Endothelial cell of umbilical vein (primary cell): ENCODE measurements around the gene FAM216A. TPM values are rescaled to one million over a fixed set of nuclear protein-coding genes. Genes with fewer than 3 reads are reported as not detected.

Source experiments
- BruUV-seq: library from RNA; stranded (reverse); fragments of 400-500 nt; replicated peaks from 2 replicates; lab custom pipeline; 2021; lab: Mats Ljungman, UMichigan
- CTCF ChIA-PET: fragments of 300-600, 350-600 bp; sonication (Branson Sonifier 250); formaldehyde crosslinking; loops from one replicate; lab custom pipeline; 2021; ENCODE audit warnings: antibody characterized with exemption, inconsistent platforms; lab: Charles Lee
- POLR2A ChIA-PET: fragments of 300-600, 350-600 bp; sonication (Branson Sonifier 250); formaldehyde crosslinking; loops from one replicate; lab custom pipeline; 2021; ENCODE audit warnings: antibody characterized with exemption, inconsistent platforms; lab: Charles Lee
- DNase-seq: peaks from one replicate; pipeline ENCODE4 v3.0.0-alpha.2; 2011; ENCODE audit warnings: low read depth, low spot score
- FAIRE-seq: peaks from 2 replicates; lab custom pipeline; 2011; peaks lifted over from hg19 to GRCh38; lab: Jason Lieb, UNC
- H2AFZ ChIP-seq: 2 replicates; pipeline ENCODE4 v1.6.0; 2012; ENCODE audit warnings: low read depth, low read length, control low read depth, inconsistent platforms
- H3K27ac ChIP-seq: 2 replicates; pipeline ENCODE4 v1.5.1; 2011; ENCODE audit warnings: low read depth, mild to moderate bottlenecking, control low read depth, low read length, moderate library complexity; ENCODE audit not compliant: insufficient read depth
- H3K27me3 ChIP-seq, 2 experiments: 2 replicates each; pipeline versions ENCODE4 v1.6.0 to v1.6.1; 2011; ENCODE audit warnings: low read length in 2 of 2, mixed read lengths in 1 of 2; ENCODE audit not compliant: control insufficient read depth in 2 of 2, insufficient read depth in 2 of 2
- H3K36me3 ChIP-seq, 2 experiments: 2 replicates in 1 of 2; 3 replicates in 1 of 2; pipeline ENCODE4 v1.5.1; 2011; ENCODE audit warnings: low read length in 2 of 2, mild to moderate bottlenecking in 1 of 2, moderate library complexity in 1 of 2; ENCODE audit not compliant: control insufficient read depth in 2 of 2, insufficient read depth in 2 of 2; ENCODE audit errors: extremely low read depth in 1 of 2
- H3K4me1 ChIP-seq: 3 replicates; pipeline ENCODE4 v1.5.1; 2011; ENCODE audit warnings: mild to moderate bottlenecking, low read length; ENCODE audit not compliant: control insufficient read depth, insufficient read depth; ENCODE audit errors: extremely low read depth
- H3K4me2 ChIP-seq: 2 replicates; pipeline ENCODE4 v1.6.1; 2011; ENCODE audit warnings: low read length, control low read depth, mixed read lengths; ENCODE audit not compliant: insufficient read depth
- H3K4me3 ChIP-seq, 3 experiments: fragments of 200-600 bp in 1 of 3; sonication (generic), shearing (Covaris generic) in 1 of 3; replicated peaks in 1 of 3; 2 replicates each; pipeline ENCODE4 v1.5.1; 2011 to 2016; ENCODE audit warnings: control low read depth in 3 of 3, low read length in 3 of 3, mild to moderate bottlenecking in 2 of 3, inconsistent platforms in 1 of 3, low read depth in 1 of 3, moderate library complexity in 1 of 3; ENCODE audit not compliant: insufficient read depth in 1 of 3
- H3K79me2 ChIP-seq: 2 replicates; pipeline ENCODE4 v1.6.0; 2012; ENCODE audit warnings: low read length, inconsistent platforms; ENCODE audit not compliant: control insufficient read depth, insufficient read depth
- H3K9ac ChIP-seq: replicated peaks from 2 replicates; pipeline ENCODE3; 2011; ENCODE audit warnings: low read length, control low read depth; ENCODE audit not compliant: insufficient read depth; ENCODE audit errors: extremely low read depth
- H3K9me1 ChIP-seq: replicated peaks from 3 replicates; pipeline ENCODE4 v1.6.0; 2011; ENCODE audit warnings: mild to moderate bottlenecking, low read length; ENCODE audit not compliant: control insufficient read depth, insufficient read depth; ENCODE audit errors: extremely low read depth
- H3K9me3 ChIP-seq: replicated peaks from 2 replicates; pipeline ENCODE4 v1.5.1; 2012; ENCODE audit warnings: low read length, inconsistent platforms; ENCODE audit not compliant: control insufficient read depth, insufficient read depth
- H4K20me1 ChIP-seq: replicated peaks from 2 replicates; pipeline ENCODE3; 2011; ENCODE audit warnings: mild to moderate bottlenecking, low read length; ENCODE audit not compliant: control insufficient read depth, insufficient read depth; ENCODE audit errors: extremely low read depth
- EZH2 ChIP-seq: IDR thresholded peaks from 2 replicates; pipeline ENCODE4 v1.6.1; 2012; ENCODE audit warnings: borderline replicate concordance, low read depth, mild to moderate bottlenecking, moderate library complexity, low read length, inconsistent platforms; ENCODE audit not compliant: severe bottlenecking
- GATA2 ChIP-seq: IDR thresholded peaks from 2 replicates; pipeline ENCODE4 v1.7.0; 2011; ENCODE audit warnings: low read depth, mild to moderate bottlenecking, moderate library complexity, mixed read lengths, low read length; ENCODE audit not compliant: insufficient read length, insufficient read depth
- POLR2A ChIP-seq: IDR thresholded peaks from 2 replicates; pipeline ENCODE4 v1.6.1; 2012; ENCODE audit warnings: low read depth, mild to moderate bottlenecking, control low read depth, low read length
- POLR2AphosphoS5 ChIP-seq: IDR thresholded peaks from 2 replicates; pipeline ENCODE4 v1.6.1; 2012; ENCODE audit warnings: low read depth, mild to moderate bottlenecking, control low read depth, low read length, moderate library complexity; ENCODE audit not compliant: insufficient read depth
- dilution Hi-C: fragments of 300-500 bp; cut with MboI; formaldehyde crosslinking; loops from one replicate; pipeline ENCODE4 v1.15.0; 2019; ENCODE audit warnings: low sequenced_read_pairs; ENCODE audit not compliant: extremely low pct_ligation_motif_present
- intact Hi-C: fragments of 100-400 bp; cut with micrococcal nuclease; formaldehyde crosslinking; loops from one replicate; pipeline ENCODE4 v1.10.0; 2022
- polyA plus RNA-seq, 4 experiments: library from polyadenylated mRNA; depleted of rRNA in 3 of 4; stranded (reverse) in 3 of 4; unstranded in 1 of 4; fragments of >200 nt; gene quantifications; 2 replicates each; pipeline versions ENCODE4 v1.2.1 to v1.2.3, GENCODE V29; 2011 to 2012; ENCODE audit warnings: missing spikeins in 1 of 4
- total RNA-seq: library from RNA; stranded (reverse); gene quantifications from 2 replicates; pipeline ENCODE4 v1.2.3, GENCODE V29; 2021
- TF ChIP-seq, protein P1 (sequence below): IDR thresholded peaks from 2 replicates; pipeline ENCODE4 v1.6.1; 2011; ENCODE audit not compliant: insufficient read depth, insufficient read length
- TF ChIP-seq, protein P2 (sequence below), 2 donors: IDR thresholded peaks; 1 replicate in 1 of 2; 2 replicates in 1 of 2; pipeline ENCODE4 v1.5.1; 2011; ENCODE audit warnings: low read length in 2 of 2, mild to moderate bottlenecking in 2 of 2, moderate library complexity in 2 of 2, control low read depth in 1 of 2, inconsistent platforms in 1 of 2, low read depth in 1 of 2; ENCODE audit not compliant: insufficient read depth in 1 of 2; ENCODE audit errors: extremely low read depth in 1 of 2

FAM216A gene
- total and polyA plus RNA-seq, 2 donors (not counting 3 experiments of a cell fraction or from before 2014, with no cell fraction given): 11.6 to 11.7 TPM

- Histone ChIP-seq H4K20me1 (no peaks in the 10 kb centered on the region), H3K4me3 (no peak overlapping the region), H2AFZ (no peak overlapping the region), H3K79me2 (no peaks in the 10 kb centered on the region), H3K9ac (no peak overlapping the region), H3K27me3 (no peaks in the 10 kb centered on the region), H3K36me3 (no peaks in the 10 kb centered on the region), H3K27ac (no peak overlapping the region), H3K4me1 (no peaks in the 10 kb centered on the region), H3K4me2 (no peak overlapping the region), H3K9me3 (no peaks in the 10 kb centered on the region), H3K9me1 (no peaks in the 10 kb centered on the region)
- ChIA-PET POLR2A (no interaction called here), CTCF (interaction anchor here (1.4 to 5.0 kb wide), 2 partner anchors 58 to 94 kb away, joined by 3 to 90 read pairs; partner anchors contain the start of gene ARPC3)
- TF ChIP-seq POLR2AphosphoS5: no peak
- no peak for TF ChIP-seq POLR2A
- TF ChIP-seq, protein P1, sequence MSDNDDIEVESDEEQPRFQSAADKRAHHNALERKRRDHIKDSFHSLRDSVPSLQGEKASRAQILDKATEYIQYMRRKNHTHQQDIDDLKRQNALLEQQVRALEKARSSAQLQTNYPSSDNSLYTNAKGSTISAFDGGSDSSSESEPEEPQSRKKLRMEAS: no peak
- no peak for TF ChIP-seq EZH2
- no peak for TF ChIP-seq GATA2
- TF ChIP-seq, protein P2, sequence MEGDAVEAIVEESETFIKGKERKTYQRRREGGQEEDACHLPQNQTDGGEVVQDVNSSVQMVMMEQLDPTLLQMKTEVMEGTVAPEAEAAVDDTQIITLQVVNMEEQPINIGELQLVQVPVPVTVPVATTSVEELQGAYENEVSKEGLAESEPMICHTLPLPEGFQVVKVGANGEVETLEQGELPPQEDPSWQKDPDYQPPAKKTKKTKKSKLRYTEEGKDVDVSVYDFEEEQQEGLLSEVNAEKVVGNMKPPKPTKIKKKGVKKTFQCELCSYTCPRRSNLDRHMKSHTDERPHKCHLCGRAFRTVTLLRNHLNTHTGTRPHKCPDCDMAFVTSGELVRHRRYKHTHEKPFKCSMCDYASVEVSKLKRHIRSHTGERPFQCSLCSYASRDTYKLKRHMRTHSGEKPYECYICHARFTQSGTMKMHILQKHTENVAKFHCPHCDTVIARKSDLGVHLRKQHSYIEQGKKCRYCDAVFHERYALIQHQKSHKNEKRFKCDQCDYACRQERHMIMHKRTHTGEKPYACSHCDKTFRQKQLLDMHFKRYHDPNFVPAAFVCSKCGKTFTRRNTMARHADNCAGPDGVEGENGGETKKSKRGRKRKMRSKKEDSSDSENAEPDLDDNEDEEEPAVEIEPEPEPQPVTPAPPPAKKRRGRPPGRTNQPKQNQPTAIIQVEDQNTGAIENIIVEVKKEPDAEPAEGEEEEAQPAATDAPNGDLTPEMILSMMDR (IDR thresholded peaks at IDR 0.05; ENCODE audit: extremely low read depth in 1 of 2, insufficient read depth in 1 of 2, low read depth in 1 of 2, low read length in 2 of 2): no peak
- FAIRE-seq: no peak
- no peak for DNase-seq
- dilution Hi-C loops (no loop called here), intact Hi-C loops (no loop called here)
- no TSS peak for BruUV-seq
These were observed 39.5 kb downstream of the FAM216A start for GRCh38 chr12:110508071-110508586.
